MM.1S (cell line): Measurements from ENCODE around the gene SLC25A40.

Experiments
- DNase-seq: peaks from one replicate; pipeline ENCODE4 v3.0.0-alpha.2; 2015
- H2AFZ ChIP-seq: fragments of 300-600 bp; sonication (generic); 2 replicates; pipeline ENCODE4 v1.6.0; 2016; ENCODE audit warnings: antibody characterized with exemption, low read length
- H3F3A ChIP-seq: fragments of 300-600 bp; sonication (generic); 2 replicates; pipeline ENCODE4 v1.6.1; 2016; ENCODE audit warnings: mild to moderate bottlenecking, antibody characterized with exemption, low read length, moderate library complexity, mixed read lengths; ENCODE audit not compliant: insufficient read depth
- H3K27ac ChIP-seq: fragments of 300-600 bp; sonication (generic); 2 replicates; pipeline ENCODE4 v1.5.1; 2016; ENCODE audit warnings: mild to moderate bottlenecking, low read length
- H3K27me3 ChIP-seq: fragments of 300-600 bp; sonication (generic); replicated peaks from 2 replicates; pipeline ENCODE4 v1.6.0; 2016; ENCODE audit warnings: low read length; ENCODE audit not compliant: insufficient read depth
- H3K36me3 ChIP-seq: fragments of 300-600 bp; sonication (generic); replicated peaks from 2 replicates; pipeline ENCODE4 v1.6.1; 2016; ENCODE audit warnings: mild to moderate bottlenecking, low read length, mixed read lengths; ENCODE audit not compliant: insufficient read depth
- H3K4me1 ChIP-seq: fragments of 300-600 bp; sonication (generic); 2 replicates; pipeline ENCODE4 v1.6.1; 2016; ENCODE audit warnings: low read length, mixed read lengths
- H3K4me2 ChIP-seq: fragments of 300-600 bp; sonication (generic); 2 replicates; pipeline ENCODE4 v1.6.0; 2016; ENCODE audit warnings: low read depth, low read length
- H3K4me3 ChIP-seq: fragments of 300-600 bp; sonication (generic); 2 replicates; pipeline ENCODE4 v1.5.1; 2016; ENCODE audit warnings: low read length, mixed read lengths
- H3K79me2 ChIP-seq: fragments of 300-600 bp; sonication (generic); 2 replicates; pipeline ENCODE4 v1.6.1; 2016; ENCODE audit warnings: mixed run types, low read length, mixed read lengths
- H3K9ac ChIP-seq: fragments of 300-600 bp; sonication (generic); 2 replicates; pipeline ENCODE4 v1.6.1; 2016; ENCODE audit warnings: low read length, mixed read lengths
- H3K9me2 ChIP-seq: fragments of 300-600 bp; sonication (generic); replicated peaks from 2 replicates; pipeline ENCODE4 v1.6.1; 2016; ENCODE audit warnings: mild to moderate bottlenecking, low read length, mixed read lengths; ENCODE audit not compliant: insufficient read depth
- H3K9me3 ChIP-seq: fragments of 300-600 bp; sonication (generic); replicated peaks from 2 replicates; pipeline ENCODE4 v1.6.1; 2016; ENCODE audit warnings: mild to moderate bottlenecking, low read length, mixed read lengths; ENCODE audit not compliant: insufficient read depth
- H4K20me1 ChIP-seq: fragments of 300-600 bp; sonication (generic); 2 replicates; pipeline ENCODE4 v1.6.1; 2016; ENCODE audit warnings: mild to moderate bottlenecking, low read length, moderate library complexity, mixed read lengths; ENCODE audit not compliant: insufficient read depth
- CTCF ChIP-seq: fragments of 300-600 bp; sonication (generic); IDR thresholded peaks from 2 replicates; pipeline ENCODE4 v1.5.1; 2016; ENCODE audit warnings: antibody characterized with exemption, low read length, mixed read lengths
- EZH2 ChIP-seq: fragments of 300-600 bp; sonication (generic); optimal IDR thresholded peaks from 2 replicates; pipeline ENCODE3; 2017; ENCODE audit warnings: low read depth, mild to moderate bottlenecking, antibody characterized with exemption, low read length, mixed read lengths
- EZH2phosphoT487 ChIP-seq: fragments of 300-600 bp; sonication (generic); IDR thresholded peaks from 2 replicates; pipeline ENCODE4 v1.6.1; 2018; ENCODE audit warnings: antibody characterized with exemption, low read length

SLC25A40 gene

GRCh38 chr7:87806150-87806549 is 70.0 kb downstream of the SLC25A40 start:
- Histone ChIP-seq H3K36me3 (no peaks in the 10 kb centered on the region), H3K27ac (no peak overlapping the region)
- TF ChIP-seq EZH2 (no peak), CTCF (no peak), EZH2phosphoT487 (no peak)

GRCh38 chr7:87797798-87798403 is 78.3 kb downstream of the SLC25A40 start:
- Histone ChIP-seq H3K4me2 (no peak overlapping the region), H2AFZ (no peak overlapping the region), H3K27me3 (no peaks in the 10 kb centered on the region), H3K36me3 (no peaks in the 10 kb centered on the region), H3K9me2 (no peaks in the 10 kb centered on the region), H3F3A (no peaks in the 10 kb centered on the region), H3K27ac (no peak overlapping the region), H3K79me2 (no peaks in the 10 kb centered on the region), H3K4me1 (no peaks in the 10 kb centered on the region), H3K9ac (no peak overlapping the region), H4K20me1 (no peaks in the 10 kb centered on the region), H3K9me3 (no peaks in the 10 kb centered on the region), H3K4me3 (no peak overlapping the region)
- DNase-seq = peak; percentile 63
- TF ChIP-seq CTCF (peak; percentile 75), EZH2phosphoT487 (no peak)

More at GRCh38 chr7:87806150-87806549, 70.0 kb downstream of the SLC25A40 start:
- Histone ChIP-seq H3K79me2 (no peaks in the 10 kb centered on the region), H4K20me1 (no peaks in the 10 kb centered on the region), H2AFZ (no peak overlapping the region), H3K9me2 (no peaks in the 10 kb centered on the region), H3K4me3 (no peak overlapping the region), H3K4me1 (no peaks in the 10 kb centered on the region), H3K9me3 (no peaks in the 10 kb centered on the region), H3K9ac (no peak overlapping the region), H3F3A (no peaks in the 10 kb centered on the region), H3K4me2 (no peak overlapping the region), H3K27me3 (no peaks in the 10 kb centered on the region)
- DNase-seq = no peak

- Histone ChIP-seq H3K4me1 (no peaks in the 10 kb centered on the region), H3K9me2 (no peaks in the 10 kb centered on the region), H3K4me3 (no peak overlapping the region), H3F3A (no peaks in the 10 kb centered on the region), H3K4me2 (no peak overlapping the region), H3K9ac (no peak overlapping the region), H3K79me2 (no peaks in the 10 kb centered on the region), H3K27me3 (no peaks in the 10 kb centered on the region), H3K36me3 (no peaks in the 10 kb centered on the region), H4K20me1 (no peaks in the 10 kb centered on the region), H2AFZ (no peak overlapping the region), H3K9me3 (no peaks in the 10 kb centered on the region), H3K27ac (no peak overlapping the region)
- DNase-seq = no peak
- no peak for TF ChIP-seq EZH2phosphoT487
- TF ChIP-seq EZH2 = no peak
- TF ChIP-seq CTCF = no peak
Observed at GRCh38 chr7:87797395-87797794, 78.8 kb downstream of the SLC25A40 start.
